Peyer's patch (tissue), 4 donors: ENCODE measurements around the gene NDEL1.

Source experiments
- CTCF ChIP-seq, 6 experiments: fragments of 450-650 bp in 4 of 6; fragments of 200-600 bp in 2 of 6; sonication (generic) in 1 of 6; IDR thresholded peaks; one replicate each; pipeline ENCODE4 v1.5.1; 2017 to 2019; ENCODE audit warnings: antibody characterized with exemption in 6 of 6, mild to moderate bottlenecking in 3 of 6, moderate library complexity in 1 of 6
- POLR2A ChIP-seq, 2 donors: fragments of 450-650 bp; IDR thresholded peaks; one replicate each; pipeline ENCODE4 v1.5.1; 2017; ENCODE audit warnings: antibody characterized with exemption in 2 of 2, mild to moderate bottlenecking in 2 of 2, moderate library complexity in 2 of 2

DNA sequence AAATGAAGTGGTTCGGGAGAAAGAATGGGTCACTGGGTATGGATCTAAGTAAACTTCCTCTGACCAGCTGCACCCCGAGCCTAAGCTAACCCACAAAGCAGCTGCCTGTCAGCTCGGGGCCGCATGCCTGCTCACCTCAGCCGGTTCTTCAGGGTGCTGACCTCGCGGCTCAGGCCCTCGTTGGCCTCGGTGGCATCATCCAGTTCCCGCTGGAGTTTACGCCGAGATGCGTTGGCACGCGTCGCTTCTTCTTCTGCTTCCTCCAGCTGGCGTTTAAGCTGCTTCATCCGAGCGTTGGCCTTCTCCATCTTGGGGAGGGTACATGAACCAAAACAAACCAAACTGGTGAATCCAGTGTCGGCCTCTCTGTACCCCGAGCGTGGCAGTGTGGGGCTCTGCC, 41.1 kb downstream of the NDEL1 start:
- TF ChIP-seq CTCF (IDR thresholded peaks at IDR 0.05) (no peak), POLR2A (IDR thresholded peaks at IDR 0.05) (no peak)
